Measurements from ENCODE around the gene PAAF1.

GRCh38 chr11:73951797-73952196 is 75.0 kb downstream of the PAAF1 start:
- TF ChIP-seq CTCF (conservative IDR thresholded peaks at IDR 0.05; ENCODE audit: low read depth, low read length) (no peak), EZH2 (IDR thresholded peaks at IDR 0.05; ENCODE audit: low read length, unreplicated experiment) (no peak)
